Esophagus (tissue), 2 donors: ENCODE measurements around the gene APBB1. TPM values are rescaled to one million over a fixed set of nuclear protein-coding genes. Genes with fewer than 3 reads are reported as not detected.
"Not testable (repeated sequence)": the region's sequence is repeated elsewhere in the genome, so short reads cannot be mapped to it uniquely, and the experiment has no call there.

Source experiments
- H3K27ac ChIP-seq, 2 donors: one replicate each; pipeline ENCODE4 v1.5.1; 2013; ENCODE audit warnings: low read depth in 2 of 2, mild to moderate bottlenecking in 2 of 2, inconsistent platforms in 1 of 2, low read length in 1 of 2, moderate library complexity in 1 of 2
- H3K27me3 ChIP-seq, 2 donors: one replicate each; pipeline ENCODE4 v1.6.1; 2013; ENCODE audit warnings: low read length in 2 of 2, control low read depth in 1 of 2, mild to moderate bottlenecking in 1 of 2; ENCODE audit not compliant: insufficient read depth in 2 of 2, control insufficient read depth in 1 of 2
- H3K36me3 ChIP-seq, 2 donors: one replicate each; pipeline ENCODE4 v1.6.1; 2013; ENCODE audit warnings: low read length in 1 of 2; ENCODE audit not compliant: control insufficient read depth in 2 of 2, insufficient read depth in 2 of 2
- H3K4me1 ChIP-seq, 2 donors: one replicate each; pipeline ENCODE4 v1.6.1; 2013; ENCODE audit warnings: low read length in 1 of 2; ENCODE audit not compliant: control insufficient read depth in 2 of 2, insufficient read depth in 2 of 2
- H3K4me3 ChIP-seq, 2 donors: one replicate each; pipeline ENCODE4 v1.5.1; 2013; ENCODE audit warnings: low read length in 2 of 2, mild to moderate bottlenecking in 2 of 2, low read depth in 1 of 2, moderate library complexity in 1 of 2
- H3K9me3 ChIP-seq, 2 donors: one replicate each; pipeline ENCODE4 v1.6.1; 2013; ENCODE audit warnings: mild to moderate bottlenecking in 2 of 2, low read depth in 1 of 2, low read length in 1 of 2, moderate library complexity in 1 of 2; ENCODE audit not compliant: control insufficient read depth in 2 of 2, insufficient read depth in 1 of 2
- WGBS, 2 donors: extraction: QIAGEN DNeasy Blood & Tissue Kit; methylation state at CpG; one replicate each; pipeline ENCODE4 v1.1.7; 2013; 5-methylcytosine and 5-hydroxymethylcytosine counted together
- polyA plus RNA-seq, 2 donors: library from polyadenylated mRNA; stranded (reverse); fragments of 200-250 nt; gene quantifications; one replicate each; pipeline ENCODE4 v1.2.3, GENCODE V29; 2013
- donor health status: healthy with polysubstance abuse.
- donor health status: Bipolar disorder and iron deficiency.

Gene APBB1
- polyA plus RNA-seq, 2 donors: 7.1 to 12.0 TPM

DNA sequence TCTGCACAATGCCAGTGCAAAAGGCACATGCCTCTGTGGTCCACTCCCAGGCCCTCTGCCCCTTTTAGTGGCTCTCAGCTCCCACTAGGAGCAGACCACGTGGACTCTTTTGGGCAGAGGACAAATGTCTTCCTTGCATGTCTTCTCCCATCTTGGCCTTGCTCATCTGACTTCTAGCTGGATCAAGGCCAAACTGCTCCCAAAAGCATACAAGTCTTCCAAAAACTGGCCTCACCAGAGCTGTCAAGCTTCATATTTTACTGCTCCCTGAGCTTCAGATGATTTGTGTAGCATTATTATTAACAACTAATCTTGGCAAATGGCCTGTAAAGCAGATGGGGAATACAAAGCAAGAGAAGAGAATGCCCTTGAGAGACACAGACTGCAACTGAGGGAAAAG lies 21.7 kb downstream of the APBB1 start:
- H3K27me3 ChIP-seq: no peaks in the 10 kb centered on the region
- peaks cover 0 to 11% of the 10 kb centered on the region in 2 donors for H3K4me1 ChIP-seq
- WGBS, 2 donors: 29 to 64% methylated on average over 1 of the region's 1 CpG
- no peak overlapping the region for H3K27ac ChIP-seq
- no peak overlapping the region for H3K4me3 ChIP-seq
- H3K9me3 ChIP-seq: no peaks in the 10 kb centered on the region
- H3K36me3 ChIP-seq: peaks cover 4 to 11% of the 10 kb centered on the region in 2 donors

DNA sequence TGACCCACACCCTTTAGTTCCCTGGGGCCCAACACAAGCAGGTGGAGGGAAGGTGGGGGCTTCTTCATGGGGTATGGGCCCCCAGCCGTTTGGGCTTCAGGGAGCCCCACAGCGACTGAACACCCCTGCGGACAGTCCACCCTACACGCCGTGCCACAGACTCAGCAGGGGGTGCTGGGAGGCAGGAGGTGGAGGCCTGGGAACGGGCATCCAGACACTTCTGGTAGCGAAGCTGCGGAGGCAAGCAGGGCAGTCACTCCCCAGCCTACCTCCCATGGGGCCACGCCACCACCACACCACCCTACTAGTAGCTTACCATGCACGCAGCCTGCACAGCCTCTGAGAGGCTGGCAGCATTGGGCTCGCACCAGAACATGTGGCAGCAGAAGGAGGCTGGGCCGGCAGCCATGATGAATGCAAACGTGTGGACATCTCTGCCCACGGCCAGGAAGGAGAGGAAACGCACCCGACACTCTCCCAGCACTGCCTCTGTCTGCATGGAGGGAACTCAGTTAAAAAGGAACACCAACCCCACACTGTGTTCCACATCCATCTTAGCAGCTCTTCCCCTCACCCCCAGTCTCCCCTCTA lies 23.3 kb downstream of the APBB1 start:
- no peaks in the 10 kb centered on the region for H3K9me3 ChIP-seq
- H3K4me3 ChIP-seq: no peak overlapping the region
- no peaks in the 10 kb centered on the region for H3K27me3 ChIP-seq
- H3K4me1 ChIP-seq: peaks cover 0 to 16% of the 10 kb centered on the region in 2 donors
- H3K27ac ChIP-seq: no peak overlapping the region
- 88% methylated on average over 16 of the region's 16 CpGs for WGBS, 2 donors
- H3K36me3 ChIP-seq: peaks cover 4 to 7% of the 10 kb centered on the region in 2 donors

DNA sequence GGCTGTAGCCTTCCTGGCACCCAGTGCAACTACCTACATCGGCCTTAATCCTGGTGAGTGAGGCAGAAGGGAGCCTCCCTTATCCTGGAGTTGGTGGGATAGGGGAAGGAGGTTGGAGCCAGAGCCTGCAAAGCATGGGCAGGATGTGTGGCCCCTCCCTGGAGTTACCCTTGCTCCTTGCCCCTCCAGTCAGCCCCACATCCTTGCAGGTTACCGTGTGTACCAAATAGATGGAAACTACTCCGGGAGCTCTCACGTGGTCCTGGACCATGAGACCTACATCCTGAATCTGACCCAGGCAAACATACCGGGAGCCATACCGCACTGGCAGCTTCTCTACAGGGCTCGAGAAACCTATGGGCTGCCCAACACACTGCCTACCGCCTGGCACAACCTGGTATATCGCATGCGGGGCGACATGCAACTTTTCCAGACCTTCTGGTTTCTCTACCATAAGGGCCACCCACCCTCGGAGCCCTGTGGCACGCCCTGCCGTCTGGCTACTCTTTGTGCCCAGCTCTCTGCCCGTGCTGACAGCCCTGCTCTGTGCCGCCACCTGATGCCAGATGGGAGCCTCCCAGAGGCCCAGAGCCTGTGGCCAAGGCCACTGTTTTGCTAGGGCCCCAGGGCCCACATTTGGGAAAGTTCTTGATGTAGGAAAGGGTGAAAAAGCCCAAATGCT lies 24.8 kb downstream of the APBB1 start:
- 76 to 80% methylated on average over 16 of the region's 16 CpGs for WGBS, 2 donors
- Histone ChIP-seq H3K9me3 (no peaks in the 10 kb centered on the region), H3K27ac (peak overlapping the region in 1 of 2 donors; percentile 44), H3K27me3 (no peaks in the 10 kb centered on the region), H3K36me3 (peaks cover 4 to 7% of the 10 kb centered on the region in 2 donors), H3K4me1 (peaks cover 0 to 16% of the 10 kb centered on the region in 2 donors), H3K4me3 (no peak overlapping the region)

DNA sequence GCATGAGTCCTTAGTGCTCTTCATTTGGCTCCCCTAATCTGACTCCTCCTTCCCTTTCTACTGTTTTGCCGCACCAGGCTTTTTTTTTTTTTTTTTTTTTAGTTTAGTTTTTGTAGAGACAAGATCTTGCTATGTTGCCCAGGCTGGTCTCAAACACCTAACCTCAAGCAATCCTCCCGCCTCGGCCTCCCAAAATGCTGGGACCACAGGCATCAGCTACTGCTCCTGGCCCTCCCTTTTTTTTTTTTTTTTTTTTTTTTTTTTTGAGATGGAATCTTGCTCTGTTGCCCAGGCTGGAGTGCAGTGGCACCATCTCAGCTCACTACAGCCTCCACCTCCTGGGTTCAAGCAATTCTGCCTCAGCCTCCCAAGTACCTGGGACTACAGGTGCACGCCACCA lies 26.6 kb downstream of the APBB1 start:
- H3K36me3 ChIP-seq, H3K27me3 ChIP-seq, H3K27ac ChIP-seq, H3K9me3 ChIP-seq, H3K4me3 ChIP-seq: not testable (repeated sequence)
- peaks cover 0 to 16% of the 10 kb centered on the region in 2 donors for H3K4me1 ChIP-seq
- WGBS, 2 donors: 95% methylated on average over 4 of the region's 4 CpGs

DNA sequence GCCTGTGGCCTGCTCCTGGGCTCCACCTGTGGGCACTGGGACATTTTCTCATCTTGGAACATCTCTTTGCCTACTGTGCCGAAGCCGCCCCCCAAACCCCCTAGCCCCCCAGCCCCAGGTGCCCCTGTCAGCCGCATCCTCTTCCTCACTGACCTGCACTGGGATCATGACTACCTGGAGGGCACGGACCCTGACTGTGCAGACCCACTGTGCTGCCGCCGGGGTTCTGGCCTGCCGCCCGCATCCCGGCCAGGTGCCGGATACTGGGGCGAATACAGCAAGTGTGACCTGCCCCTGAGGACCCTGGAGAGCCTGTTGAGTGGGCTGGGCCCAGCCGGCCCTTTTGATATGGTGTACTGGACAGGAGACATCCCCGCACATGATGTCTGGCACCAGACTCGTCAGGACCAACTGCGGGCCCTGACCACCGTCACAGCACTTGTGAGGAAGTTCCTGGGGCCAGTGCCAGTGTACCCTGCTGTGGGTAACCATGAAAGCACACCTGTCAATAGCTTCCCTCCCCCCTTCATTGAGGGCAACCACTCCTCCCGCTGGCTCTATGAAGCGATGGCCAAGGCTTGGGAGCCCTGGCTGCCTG lies 27.3 kb downstream of the APBB1 start:
- WGBS, 2 donors: 93 to 95% methylated on average over 18 of the region's 18 CpGs
- no peaks in the 10 kb centered on the region for H3K27me3 ChIP-seq

DNA sequence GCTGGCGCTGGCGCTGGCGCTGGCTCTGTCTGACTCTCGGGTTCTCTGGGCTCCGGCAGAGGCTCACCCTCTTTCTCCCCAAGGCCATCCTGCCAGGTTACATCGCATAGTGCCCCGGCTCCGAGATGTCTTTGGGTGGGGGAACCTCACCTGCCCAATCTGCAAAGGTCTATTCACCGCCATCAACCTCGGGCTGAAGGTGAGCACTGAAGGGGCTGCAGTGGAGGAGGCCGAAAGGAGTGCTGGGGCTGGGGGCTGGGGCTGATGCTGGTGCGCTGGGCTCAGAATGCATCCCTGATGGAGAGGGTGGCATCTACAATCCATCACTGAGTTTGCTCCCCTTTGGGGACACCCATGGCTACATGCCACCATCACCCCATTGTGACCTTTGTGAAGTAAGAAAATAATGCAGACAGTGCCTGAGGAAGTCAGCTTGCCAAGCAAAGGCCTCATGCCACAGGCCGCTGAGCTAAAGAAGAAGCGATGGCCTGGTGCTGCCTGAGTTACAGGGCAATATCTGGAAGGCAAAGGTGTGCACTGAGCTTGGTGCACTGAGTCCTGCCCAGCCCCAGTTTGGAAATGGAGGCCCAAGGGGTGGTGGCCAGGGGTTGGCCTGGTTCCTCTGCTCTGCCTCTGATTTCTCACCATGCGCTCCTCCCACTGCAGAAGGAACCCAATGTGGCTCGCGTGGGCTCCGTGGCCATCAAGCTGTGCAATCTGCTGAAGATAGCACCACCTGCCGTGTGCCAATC lies 28.0 kb downstream of the APBB1 start:
- no peaks in the 10 kb centered on the region for H3K27me3 ChIP-seq
- WGBS, 2 donors: 32 to 36% methylated on average over 19 of the region's 19 CpGs
- no peaks in the 10 kb centered on the region for H3K9me3 ChIP-seq
- peak overlapping the region; percentile 82 to 84 for H3K4me3 ChIP-seq
- H3K27ac ChIP-seq: peak overlapping the region; percentile 99
- peaks cover 0 to 16% of the 10 kb centered on the region in 2 donors for H3K4me1 ChIP-seq
- peaks cover 4 to 7% of the 10 kb centered on the region in 2 donors for H3K36me3 ChIP-seq

More for the DNA sequence above, 27.3 kb downstream of the APBB1 start:
- no peaks in the 10 kb centered on the region for H3K9me3 ChIP-seq
- H3K27ac ChIP-seq: no peak overlapping the region
- H3K4me1 ChIP-seq: peaks cover 0 to 16% of the 10 kb centered on the region in 2 donors
- peaks cover 4 to 7% of the 10 kb centered on the region in 2 donors for H3K36me3 ChIP-seq
- peak overlapping the region in 1 of 2 donors; percentile 82 for H3K4me3 ChIP-seq

DNA sequence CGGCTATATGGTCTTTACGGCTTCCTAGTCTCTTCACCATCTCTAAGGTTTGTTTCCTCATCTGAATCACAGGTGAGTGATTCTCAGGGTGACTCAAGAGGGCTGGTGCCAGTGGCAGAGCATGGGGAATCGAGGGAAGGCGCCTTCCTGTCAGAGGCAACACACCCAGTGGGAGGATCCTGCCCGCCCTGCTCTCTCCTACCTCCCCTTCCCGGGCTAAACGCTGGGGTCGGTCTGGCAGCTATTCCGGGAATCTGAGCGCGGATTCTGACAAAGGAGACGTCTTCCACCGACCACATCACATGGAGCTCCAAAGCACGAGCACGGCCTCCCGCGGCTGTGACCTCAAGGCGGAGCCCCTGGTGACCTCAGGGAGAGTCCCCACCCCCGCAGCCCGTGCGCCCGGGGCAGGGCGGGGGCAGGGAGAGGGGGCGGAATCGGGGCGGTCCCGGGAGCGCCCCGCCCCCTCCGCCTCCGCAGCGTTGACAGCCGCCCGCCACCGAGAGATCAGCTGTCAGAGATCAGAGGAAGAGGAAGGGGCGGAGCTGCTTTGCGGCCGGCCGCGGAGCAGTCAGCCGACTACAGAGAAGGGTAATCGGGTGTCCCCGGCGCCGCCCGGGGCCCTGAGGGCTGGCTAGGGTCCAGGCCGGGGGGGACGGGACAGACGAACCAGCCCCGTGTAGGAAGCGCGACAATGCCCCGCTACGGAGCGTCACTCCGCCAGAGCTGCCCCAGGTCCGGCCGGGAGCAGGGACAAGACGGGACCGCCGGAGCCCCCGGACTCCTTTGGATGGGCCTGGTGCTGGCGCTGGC lies 28.8 kb downstream of the APBB1 start, which contains the start of gene SMPD1:
SMPD1 (plus strand) TSS at position 570 of the 813 bp plus-strand sequence; CDS start at position 695, 125 bp downstream.
- Histone ChIP-seq H3K27ac (peak within 1 kb of the TSS; percentile 99), H3K4me3 (peak within 1 kb of the TSS; percentile 82 to 84), H3K4me1 (peaks cover 0 to 13% of the 10 kb centered on the region in 2 donors), H3K27me3 (no peaks in the 10 kb centered on the region), H3K36me3 (peaks cover 4 to 7% of the 10 kb centered on the region in 2 donors), H3K9me3 (no peaks in the 10 kb centered on the region)
- WGBS, 2 donors: 0% methylated on average over 53 to 63 of the region's 63 CpGs

DNA sequence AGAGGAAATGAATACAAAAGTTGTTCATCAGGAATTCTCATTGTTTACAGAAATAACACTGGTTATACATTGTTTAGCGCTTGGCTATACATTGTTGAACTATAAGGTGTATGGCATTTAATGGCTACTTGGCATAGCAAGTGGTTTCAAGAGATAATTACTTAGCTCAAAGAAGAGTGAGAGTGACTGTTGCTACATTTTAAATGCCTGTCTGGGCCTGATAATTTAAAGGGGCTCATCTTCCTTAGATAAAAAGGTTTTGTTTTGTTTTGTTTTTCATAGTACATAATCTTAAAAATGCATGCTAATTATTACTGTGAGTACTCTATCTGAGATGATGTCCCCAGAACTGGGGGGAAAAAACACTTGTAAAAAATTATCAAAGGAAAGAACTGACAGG lies 30.1 kb downstream of the APBB1 start:
- H3K27ac ChIP-seq: no peak overlapping the region

More for the DNA sequence above, 30.1 kb downstream of the APBB1 start:
- no peaks in the 10 kb centered on the region for H3K9me3 ChIP-seq
- no peaks in the 10 kb centered on the region for H3K27me3 ChIP-seq
- H3K4me1 ChIP-seq: peaks cover 0 to 10% of the 10 kb centered on the region in 2 donors
- 98 to 100% methylated on average over 1 of the region's 1 CpG for WGBS, 2 donors
- peaks cover 0 to 4% of the 10 kb centered on the region in 2 donors for H3K36me3 ChIP-seq
- no peak overlapping the region for H3K4me3 ChIP-seq
